ENCODE results near the gene SHISA9.

DNA sequence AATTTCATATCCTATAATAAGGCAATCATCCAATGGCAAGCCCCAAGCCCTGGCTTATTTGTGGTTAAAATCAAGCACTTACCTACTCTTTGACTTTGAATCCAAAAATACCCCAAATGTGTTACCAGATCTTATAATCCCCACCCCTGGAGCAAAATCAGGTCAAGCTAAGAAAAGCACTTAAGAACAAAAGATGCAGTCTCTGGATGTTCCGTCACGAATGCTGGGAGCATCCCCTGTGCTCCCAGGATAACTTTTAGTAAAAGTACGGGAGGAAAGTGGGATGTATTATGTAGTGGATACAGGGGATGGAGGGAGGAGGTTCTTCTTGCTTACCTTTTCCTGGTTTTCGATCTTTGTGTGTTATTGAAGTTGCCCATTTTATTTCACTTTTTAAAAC is 29.5 kb downstream of the SHISA9 start:
- TF ChIP-seq CTCF (IDR thresholded peaks at IDR 0.05 in 4 of 5, conservative IDR thresholded peaks at IDR 0.05 in 1 of 5) (no peak), POLR2A (IDR thresholded peaks at IDR 0.05) (no peak)
